HG02973 (cell line): ENCODE data around the gene CDK4.
"Not testable (repeated sequence)": the region's sequence is repeated elsewhere in the genome, so short reads cannot be mapped to it uniquely, and the experiment has no call there.

Experiments
- ATAC-seq: cut with Tn5 transposase; IDR thresholded peaks from one replicate; pipeline ENCODE4 v1.9.1; 2021; ENCODE audit warnings: moderate library complexity; ENCODE audit not compliant: unreplicated experiment

The CDK4 gene

DNA sequence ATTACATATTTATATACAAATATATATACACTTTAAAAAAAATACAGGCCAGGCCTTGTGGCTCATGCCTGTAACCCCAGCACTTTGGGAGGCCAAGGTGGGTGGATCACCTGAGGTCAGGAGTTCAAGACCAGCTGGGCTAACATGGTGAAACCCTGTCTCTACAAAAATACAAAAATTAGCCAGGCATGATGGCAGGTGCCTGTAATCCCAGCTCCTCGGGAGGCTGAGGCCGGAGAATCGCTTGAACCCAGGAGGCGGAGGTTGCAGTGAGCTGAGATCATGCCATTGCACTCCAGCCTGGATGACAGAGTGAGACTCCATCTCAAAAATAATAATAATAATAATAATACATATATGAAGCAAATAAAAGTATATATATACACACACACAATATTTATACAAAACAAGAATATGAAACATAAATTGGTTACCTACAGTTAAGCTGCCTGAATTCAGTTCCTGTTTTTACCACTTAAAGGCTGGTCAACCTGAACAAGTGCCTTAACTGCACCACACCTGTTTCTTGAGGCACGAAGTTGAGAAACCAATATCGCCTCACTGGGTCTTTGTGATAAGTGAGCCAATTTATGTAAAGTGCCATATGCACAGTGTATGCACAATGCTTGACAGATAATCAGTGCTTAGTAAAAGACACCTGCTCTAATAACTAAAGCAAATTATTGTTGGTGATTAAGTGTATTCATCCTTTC lies 36.9 kb downstream of the CDK4 start:
- ATAC-seq, result not testable (repeated sequence)

DNA sequence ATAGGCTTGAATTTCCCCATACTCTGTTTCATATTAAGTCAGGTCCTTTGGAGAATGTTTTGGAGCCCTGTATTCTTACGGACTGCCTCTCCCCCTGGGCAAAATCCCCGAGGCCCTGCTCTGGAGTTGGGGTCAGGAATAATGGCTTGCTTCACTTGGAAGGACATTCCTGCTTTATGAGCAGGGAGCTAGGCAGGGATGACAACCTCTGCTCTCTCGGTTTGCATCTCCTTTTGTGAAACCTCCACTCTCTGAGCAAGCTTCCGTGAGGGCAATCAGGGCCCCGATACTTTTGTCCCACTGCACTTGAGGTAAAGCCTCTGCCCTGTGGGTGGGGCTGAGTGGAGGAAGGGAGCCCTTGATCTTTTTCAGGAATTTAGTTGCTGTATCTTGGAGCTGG lies 38.9 kb downstream of the CDK4 start:
- ATAC-seq, result no peak

DNA sequence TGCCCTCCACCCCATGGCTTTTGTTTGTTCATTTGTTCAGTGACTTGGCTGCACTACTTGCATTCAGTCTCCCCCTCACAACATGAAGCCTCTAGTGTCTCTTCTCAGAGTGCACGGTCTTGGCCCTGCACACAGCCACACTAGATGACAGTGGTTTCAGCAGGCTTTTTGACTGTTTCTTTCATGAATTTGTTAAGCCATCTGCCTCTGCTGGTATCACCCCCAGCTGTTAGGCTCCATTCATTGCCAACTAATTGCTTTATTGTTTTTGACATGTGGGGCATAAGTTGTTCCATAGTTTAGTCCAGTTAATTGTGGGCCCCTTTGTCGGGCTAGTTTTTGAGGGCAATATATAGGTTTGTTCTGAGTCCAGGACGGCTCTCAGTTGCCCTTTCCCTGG lies 39.4 kb downstream of the CDK4 start:
- ATAC-seq, result no peak

DNA sequence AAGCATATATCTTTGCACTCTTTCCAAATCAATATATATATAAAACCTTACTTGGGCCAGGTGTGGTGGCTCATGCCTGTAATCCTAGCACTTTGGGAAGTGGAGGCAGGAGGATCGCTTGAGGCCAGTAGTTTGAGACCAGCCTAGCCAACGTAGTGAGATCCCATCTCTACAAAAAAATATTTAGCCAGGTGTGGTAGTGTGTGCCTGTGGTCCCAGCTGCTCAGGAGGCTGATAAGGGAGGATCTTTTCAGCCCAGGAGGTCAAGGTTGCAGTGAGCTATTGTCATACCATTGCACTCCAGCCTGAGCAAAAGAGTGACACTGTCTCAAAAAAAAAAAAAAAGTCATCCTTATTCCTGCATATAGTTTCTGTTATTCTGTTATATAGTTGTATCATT lies 43.8 kb downstream of the CDK4 start:
- no peak for ATAC-seq

DNA sequence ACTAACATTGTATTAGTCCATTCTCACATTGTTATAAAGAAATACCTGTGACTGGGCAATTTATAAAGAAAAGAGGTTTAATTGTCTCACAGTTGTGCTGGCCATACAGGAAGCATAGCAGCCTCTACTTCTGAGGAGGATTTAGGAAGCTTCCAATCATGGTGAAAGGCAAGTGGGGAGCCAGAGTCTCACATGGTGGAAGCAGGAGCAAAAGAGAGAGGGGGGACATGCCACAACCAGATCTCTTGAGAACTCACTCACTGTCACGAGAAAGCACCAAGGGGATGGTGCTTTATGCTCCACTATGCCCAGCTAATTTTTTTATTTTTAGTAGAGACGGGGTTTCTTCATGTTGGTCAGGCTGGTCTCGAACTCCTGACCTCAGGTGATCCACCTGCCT lies 44.9 kb downstream of the CDK4 start:
- no peak for ATAC-seq

DNA sequence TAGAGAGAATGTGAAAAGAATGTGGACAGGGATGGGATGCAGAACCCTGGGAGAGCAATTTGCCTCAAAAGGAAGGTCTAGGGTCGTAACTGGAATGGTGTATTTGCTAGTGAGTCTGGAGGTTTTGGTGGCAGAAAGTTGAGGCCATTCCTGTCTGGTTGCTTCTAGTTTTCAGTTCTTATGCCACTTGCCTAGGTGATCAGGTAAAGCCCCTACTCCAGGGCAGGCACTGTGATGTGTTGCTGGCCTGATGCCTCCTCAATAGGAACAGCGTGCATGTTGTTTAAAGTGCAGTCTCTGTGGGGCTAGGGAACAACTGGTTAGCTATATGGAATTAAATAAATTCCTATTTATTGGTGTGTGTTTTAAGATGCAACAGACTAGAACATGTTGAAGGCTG lies 51.8 kb downstream of the CDK4 start:
- no peak for ATAC-seq

DNA sequence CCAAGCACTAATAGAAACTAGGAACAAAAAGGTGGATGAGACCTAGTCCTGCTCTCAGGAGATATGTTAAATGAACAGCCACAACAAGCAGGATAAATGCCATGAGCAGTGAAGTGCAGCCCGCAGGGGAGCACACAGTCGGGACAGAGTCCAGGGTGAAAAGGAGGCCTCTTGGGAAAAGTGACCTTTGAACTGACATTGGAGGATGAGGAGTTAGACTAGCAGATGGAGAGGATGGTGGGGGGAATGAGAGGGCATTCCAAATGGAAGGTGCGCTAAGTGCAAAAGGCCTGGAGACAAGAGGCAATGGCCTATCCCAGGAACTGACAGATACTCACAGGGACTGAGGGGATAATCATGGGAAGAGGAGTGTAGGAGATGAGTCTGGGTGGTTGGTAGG lies 53.7 kb downstream of the CDK4 start:
- ATAC-seq, result no peak
